GM18520 (cell line): ENCODE measurements around the gene BASP1.
"Not testable (repeated sequence)": the region's sequence is repeated elsewhere in the genome, so short reads cannot be mapped to it uniquely, and the experiment has no call there.

ENCODE experiments used
- ATAC-seq: cut with Tn5 transposase; IDR thresholded peaks from one replicate; pipeline ENCODE4 v1.9.1; 2021; ENCODE audit not compliant: unreplicated experiment

The BASP1 gene

GRCh38 chr5:17190799-17191391, 26.5 kb upstream of the BASP1 start:
- no peak for ATAC-seq

GRCh38 chr5:17191574-17191973, 25.9 kb upstream of the BASP1 start:
- ATAC-seq: not testable (repeated sequence)

- ATAC-seq: no peak
These were observed 25.2 kb upstream of the BASP1 start for GRCh38 chr5:17192191-17192590.

- no peak for ATAC-seq
These were observed 21.4 kb upstream of the BASP1 start for GRCh38 chr5:17196024-17196423.

GRCh38 chr5:17196697-17197096, 20.7 kb upstream of the BASP1 start:
- no peak for ATAC-seq

- ATAC-seq: peak; percentile 70
These were observed 13.9 kb upstream of the BASP1 start for GRCh38 chr5:17203329-17204132.

- ATAC-seq: no peak
These were observed 13.3 kb upstream of the BASP1 start for GRCh38 chr5:17204133-17204489.

- ATAC-seq: no peak
These were observed 11.4 kb upstream of the BASP1 start for GRCh38 chr5:17206021-17206420.

GRCh38 chr5:17212191-17212590, 5.2 kb upstream of the BASP1 start:
- no peak for ATAC-seq

GRCh38 chr5:17212996-17213395, 4.4 kb upstream of the BASP1 start:
- no peak for ATAC-seq

GRCh38 chr5:17213938-17214337, 3.5 kb upstream of the BASP1 start:
- no peak for ATAC-seq

- no peak for ATAC-seq
These were observed 2.5 kb upstream of the BASP1 start for GRCh38 chr5:17214893-17215292.

GRCh38 chr5:17215361-17215760, 2.1 kb upstream of the BASP1 start:
- no peak for ATAC-seq

- peak; percentile 33 for ATAC-seq
These were observed 1.1 kb upstream of the BASP1 start for GRCh38 chr5:17216176-17216973.

- no peak for ATAC-seq
These were observed 398 bp upstream of the BASP1 start for GRCh38 chr5:17216974-17217492.

GRCh38 chr5:17218353-17219005, 1.0 kb downstream of the BASP1 start:
- peak; percentile 24 for ATAC-seq

- ATAC-seq: peak; percentile 6
These were observed 1.6 kb downstream of the BASP1 start for GRCh38 chr5:17219006-17219422.

- ATAC-seq: no peak
These were observed 2.0 kb downstream of the BASP1 start for GRCh38 chr5:17219469-17219868.

GRCh38 chr5:17219992-17220391, 2.6 kb downstream of the BASP1 start:
- ATAC-seq: no peak

- no peak for ATAC-seq
These were observed 3.0 kb downstream of the BASP1 start for GRCh38 chr5:17220469-17220868.
